Measurements from ENCODE around the gene SLC8A1.

Gene SLC8A1

GRCh38 chr2:40451918-40452605, at the start of gene SLC8A1:
Gene SLC8A1 (minus strand): TSS chr2:40452090.
- DNase-seq = no peak

GRCh38 chr2:40499437-40499836, 47.5 kb upstream of the SLC8A1 start:
- DNase-seq = no peak

DNA sequence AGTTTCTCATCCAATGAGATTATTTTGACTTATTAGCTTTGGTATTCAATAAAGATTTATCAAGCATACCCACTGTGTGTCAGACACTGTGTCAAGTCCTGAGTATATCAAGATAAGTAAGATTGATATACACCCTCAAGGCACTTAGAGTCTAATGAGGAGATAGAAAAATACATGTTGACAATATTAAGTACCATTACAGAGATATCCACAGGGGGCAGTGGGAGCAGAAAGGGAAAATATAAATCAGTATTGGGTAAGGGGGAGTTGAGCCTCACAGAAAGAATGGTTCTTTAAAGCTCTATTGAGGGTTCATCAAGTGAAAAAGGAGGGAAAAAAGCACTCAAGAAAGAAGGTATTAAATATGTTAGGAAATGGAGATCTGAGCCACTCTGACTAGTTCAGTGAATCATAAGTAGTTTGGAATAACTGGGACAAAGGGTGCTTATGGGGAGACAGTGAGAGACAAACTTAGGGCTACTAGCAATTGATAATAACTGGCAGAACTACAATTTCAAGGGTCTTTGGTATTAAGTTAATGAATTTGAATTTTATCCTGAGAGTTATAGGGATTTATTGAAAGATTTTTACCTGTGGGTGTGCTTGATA, 45.5 kb upstream of the SLC8A1 start:
- DNase-seq = no peak

DNA sequence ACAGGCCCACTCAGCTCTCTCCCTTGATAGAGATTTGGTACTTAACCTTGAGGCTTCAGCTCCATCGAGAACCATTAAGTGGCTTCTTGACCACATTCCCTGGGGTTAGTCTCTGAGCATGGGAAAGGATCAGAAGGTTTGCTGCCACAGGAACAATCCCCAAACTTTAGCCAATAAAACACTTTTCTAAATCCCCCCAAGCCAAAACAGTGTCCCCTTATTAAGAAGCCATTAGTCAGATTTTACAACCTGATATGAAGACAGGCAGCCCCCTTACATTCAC, 37.7 kb upstream of the SLC8A1 start:
- no peak for DNase-seq

DNA sequence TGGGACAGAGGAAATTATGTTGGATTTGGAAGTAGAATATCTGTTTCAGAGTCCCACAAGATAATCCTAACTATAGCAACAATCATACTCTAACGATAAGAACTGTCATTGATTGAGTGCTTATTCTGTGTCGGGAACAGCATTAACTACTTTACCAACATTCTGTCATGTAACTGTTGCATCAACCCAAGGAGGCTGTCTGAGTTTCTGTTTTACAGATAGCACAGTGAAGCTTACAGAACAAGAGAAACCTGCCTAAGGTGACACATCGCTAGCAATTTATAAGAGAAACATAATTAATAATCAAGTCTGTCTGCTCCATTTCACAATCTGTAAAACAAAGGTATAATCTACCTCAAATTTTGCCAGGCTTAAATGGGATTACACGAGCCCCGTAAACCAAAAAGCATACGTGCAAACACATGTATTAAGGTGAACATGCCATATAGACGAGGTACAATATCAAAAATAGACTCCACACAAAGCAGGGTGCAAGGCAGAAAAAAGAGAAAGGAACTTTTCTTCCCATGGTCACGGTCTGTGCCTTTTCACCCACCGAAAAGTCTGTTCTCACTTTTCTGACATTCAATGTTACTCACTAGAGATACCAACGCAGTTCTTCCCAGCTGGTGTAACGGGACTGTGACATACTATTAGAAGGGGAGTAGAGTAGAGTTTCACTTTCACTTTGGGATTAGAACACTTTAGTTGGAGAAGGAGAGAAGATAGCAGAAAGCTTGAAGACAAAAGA, 37.2 kb upstream of the SLC8A1 start:
- no peak for DNase-seq

DNA sequence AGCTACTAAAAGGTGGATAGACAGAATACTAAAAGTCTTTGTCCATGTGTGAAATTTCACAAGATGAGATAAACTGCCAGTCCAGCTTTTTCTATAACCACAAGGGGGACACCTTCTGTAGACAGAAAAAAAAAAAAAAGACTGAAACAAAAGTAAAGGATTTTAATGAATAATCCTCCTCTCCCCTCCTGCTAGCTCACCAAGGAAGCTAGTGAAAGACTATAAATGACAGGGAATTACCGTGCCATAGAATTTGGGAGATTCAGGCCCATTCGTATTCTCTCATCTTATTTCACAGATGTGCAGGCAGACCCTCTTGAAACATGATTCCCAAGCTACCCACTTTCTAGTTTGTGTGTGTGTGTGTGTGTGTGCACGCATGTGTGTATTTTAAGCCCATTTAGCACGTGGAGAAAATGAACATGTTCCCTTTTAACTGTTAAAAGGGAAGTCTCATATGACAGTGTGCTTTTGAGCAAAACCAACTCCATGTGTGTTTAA, 36.3 kb upstream of the SLC8A1 start:
- peak; percentile 2 for DNase-seq

- DNase-seq = no peak
Observed at GRCh38 chr2:40487602-40488001, 35.7 kb upstream of the SLC8A1 start.

GRCh38 chr2:40485854-40486253, 34.0 kb upstream of the SLC8A1 start:
- no peak for DNase-seq

DNA sequence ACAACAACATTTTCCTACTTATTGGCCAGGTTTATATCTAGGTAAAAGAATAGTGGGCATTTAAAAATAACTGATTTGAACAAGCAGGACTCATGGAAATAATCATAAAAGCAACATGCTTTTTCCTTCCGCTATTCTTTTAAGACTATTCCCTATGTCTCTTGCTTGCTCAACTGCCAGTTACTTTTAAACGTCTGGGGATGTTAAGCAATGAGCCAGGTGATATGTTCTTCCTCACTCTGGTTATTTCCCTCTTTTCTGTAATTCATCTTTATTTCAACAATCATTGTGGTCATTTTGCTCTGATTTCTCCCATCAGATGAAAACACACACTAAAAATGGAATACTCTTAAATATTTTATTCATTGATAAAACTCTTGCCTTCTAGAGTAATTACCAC, 33.4 kb upstream of the SLC8A1 start:
- no peak for DNase-seq

DNA sequence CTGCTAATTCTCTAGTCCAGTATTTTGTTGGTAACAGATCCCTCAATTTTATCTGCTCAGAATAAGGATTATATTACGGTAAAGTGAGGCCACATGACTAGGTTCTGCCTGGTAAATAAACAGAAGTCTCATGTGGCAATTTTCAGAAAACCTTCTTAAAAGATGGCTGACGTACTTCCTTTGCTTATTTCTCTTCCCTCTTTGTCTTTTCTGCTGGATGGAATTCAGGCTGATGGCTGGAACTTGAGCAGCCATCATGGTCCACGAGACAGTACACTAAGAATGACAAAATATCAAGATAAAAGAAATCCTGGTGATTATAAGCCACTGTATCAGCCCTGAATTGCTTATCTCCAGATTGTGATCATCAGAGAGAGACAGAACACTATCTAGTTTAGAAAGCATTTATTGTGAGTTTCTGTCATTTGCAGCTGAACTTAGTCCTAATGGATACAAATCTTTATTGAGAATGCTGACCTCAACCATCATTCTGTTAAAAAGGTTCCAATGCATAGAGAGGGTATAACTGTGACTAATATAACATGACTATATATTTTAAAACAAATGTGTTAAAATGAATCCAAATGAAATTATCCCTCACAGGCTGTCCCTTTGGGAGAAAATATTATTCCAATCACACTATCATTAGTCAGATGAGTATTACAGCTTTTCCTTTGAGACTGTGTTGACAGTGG, 31.8 kb upstream of the SLC8A1 start:
- no peak for DNase-seq

- DNase-seq = no peak
Observed at GRCh38 chr2:40480596-40480995, 28.7 kb upstream of the SLC8A1 start.

GRCh38 chr2:40480073-40480472, 28.2 kb upstream of the SLC8A1 start:
- no peak for DNase-seq

- no peak for DNase-seq
Observed at GRCh38 chr2:40477361-40477760, 25.5 kb upstream of the SLC8A1 start.

- no peak for DNase-seq
Observed at GRCh38 chr2:40476436-40476835, 24.5 kb upstream of the SLC8A1 start.

GRCh38 chr2:40474306-40474705, 22.4 kb upstream of the SLC8A1 start:
- DNase-seq = no peak

DNA sequence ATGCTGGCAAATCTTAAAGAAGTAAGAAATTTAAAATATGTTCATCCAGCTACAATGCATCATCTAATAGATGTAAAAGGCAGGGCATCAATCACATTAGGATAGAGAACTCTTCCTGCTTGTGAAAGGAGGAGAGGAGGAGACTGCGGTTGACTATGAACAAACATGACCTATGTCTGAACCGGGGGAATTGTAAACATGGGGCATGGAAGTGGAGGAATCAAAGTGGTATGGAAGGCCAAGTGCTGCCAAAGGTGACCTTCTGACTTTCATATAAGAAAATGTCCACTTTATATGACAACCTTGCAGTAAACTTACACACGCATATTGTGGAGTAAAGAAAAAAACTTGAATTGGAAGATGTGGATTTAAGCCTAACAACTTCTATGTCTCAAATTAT, 20.0 kb upstream of the SLC8A1 start:
- DNase-seq = no peak

GRCh38 chr2:40470822-40471813, 19.2 kb upstream of the SLC8A1 start:
- DNase-seq = no peak

GRCh38 chr2:40466935-40467572, 15.2 kb upstream of the SLC8A1 start:
- no peak for DNase-seq

GRCh38 chr2:40466332-40466906, 14.5 kb upstream of the SLC8A1 start:
- DNase-seq = no peak

GRCh38 chr2:40463112-40463511, 11.2 kb upstream of the SLC8A1 start:
- no peak for DNase-seq

GRCh38 chr2:40458271-40458794, 6.4 kb upstream of the SLC8A1 start:
- no peak for DNase-seq
